A549 (cell line): ENCODE results near the gene GMPR. TPM values are rescaled to one million over a fixed set of nuclear protein-coding genes. Genes with fewer than 3 reads are reported as not detected.

ENCODE experiments used
- ATAC-seq, 2 experiments: fragments of 200-7000 bp in 1 of 2; fragments of >200 bp in 1 of 2; cut with Nextera tagmentation in 1 of 2; cut with Tn5 transposase in 1 of 2; 3 replicates each; pipeline versions ENCODE4 v1.8.0 to v1.9.1; 2018 to 2020; ENCODE audit warnings: mild to moderate bottlenecking in 1 of 2, moderate library complexity in 1 of 2
- CTCF ChIA-PET: fragments of 300-600 bp; sonication (Branson Sonifier 250); formaldehyde crosslinking; extraction: SDS; loops from one replicate; lab custom pipeline; 2021; ENCODE audit warnings: antibody characterized with exemption, inconsistent platforms; lab: Yijun Ruan, JAX
- POLR2A ChIA-PET: fragments of 350-600 bp; formaldehyde crosslinking; extraction: SDS; loops from one replicate; lab custom pipeline; 2021; ENCODE audit warnings: antibody characterized with exemption, inconsistent platforms; lab: Yijun Ruan, JAX
- DNase-seq, 2 experiments: peaks; one replicate each; pipeline versions ENCODE4 v3.0.0 to v3.0.0-alpha.2; 2011 to 2016; ENCODE audit warnings: low read depth in 1 of 2, low spot score in 1 of 2
- FAIRE-seq: peaks from 2 replicates; lab custom pipeline; 2011; peaks lifted over from hg19 to GRCh38; lab: Jason Lieb, UNC
- H3K27ac ChIP-seq, 2 experiments: fragments of >200 bp; sonication (Bioruptor Twin); formaldehyde crosslinking; 3 replicates each; pipeline ENCODE4 v1.5.1; 2016 to 2017
- H3K4me1 ChIP-seq: fragments of >200 bp; sonication (Bioruptor Twin); formaldehyde crosslinking; 3 replicates; pipeline ENCODE4 v1.6.1; 2016
- H3K4me2 ChIP-seq: fragments of >200 bp; sonication (Bioruptor Twin); formaldehyde crosslinking; 3 replicates; pipeline ENCODE4 v1.6.1; 2016
- H3K4me3 ChIP-seq: fragments of >200 bp; sonication (Bioruptor Twin); formaldehyde crosslinking; 3 replicates; pipeline ENCODE4 v1.5.1; 2016
- H3K9me3 ChIP-seq: fragments of >200 bp; sonication (Bioruptor Twin); formaldehyde crosslinking; 3 replicates; pipeline ENCODE4 v1.6.1; 2016
- BHLHE40 ChIP-seq: IDR thresholded peaks from 2 replicates; pipeline ENCODE4 v1.6.1; 2012; ENCODE audit warnings: low read depth, low read length, inconsistent platforms
- CBX8 ChIP-seq: fragments of 200-600 bp; sonication (generic); IDR thresholded peaks from 2 replicates; pipeline ENCODE4 v1.6.1; 2016
- EHF ChIP-seq: fragments of 250-450 bp; sonication (Bioruptor Pico); IDR thresholded peaks from 2 replicates; pipeline ENCODE4 v1.5.0; 2020; ENCODE audit warnings: mild to moderate bottlenecking
- EHMT2 ChIP-seq: fragments of 200-600 bp; sonication (generic); IDR thresholded peaks from 2 replicates; pipeline ENCODE4 v1.6.1; 2016; ENCODE audit warnings: antibody characterized with exemption, low read depth, mild to moderate bottlenecking, moderate library complexity
- FOSB ChIP-seq: fragments of 250-450 bp; sonication (Bioruptor Pico); IDR thresholded peaks from 2 replicates; pipeline ENCODE4 v1.5.0; 2020; ENCODE audit warnings: mild to moderate bottlenecking, moderate library complexity
- FOSL2 ChIP-seq, 2 experiments: fragments of 450-650 bp in 1 of 2; fragments of >200 bp in 1 of 2; sonication (Bioruptor Twin) in 1 of 2; formaldehyde crosslinking; IDR thresholded peaks; 2 replicates each; pipeline versions ENCODE4 v1.5.0 to v1.6.1; 2016 to 2020; ENCODE audit warnings: mild to moderate bottlenecking in 1 of 2, moderate library complexity in 1 of 2
- FOXS1 ChIP-seq: fragments of 250-450 bp; sonication (Bioruptor Pico); IDR thresholded peaks from 2 replicates; pipeline ENCODE4 v1.5.0; 2020; ENCODE audit warnings: mild to moderate bottlenecking, moderate library complexity
- HDAC2 ChIP-seq: fragments of 200-600 bp; sonication (generic); IDR thresholded peaks from 2 replicates; pipeline ENCODE4 v1.6.1; 2016
- HOXB5 ChIP-seq: fragments of 250-450 bp; sonication (Bioruptor Pico); IDR thresholded peaks from 2 replicates; pipeline ENCODE4 v1.5.0; 2020; ENCODE audit warnings: mild to moderate bottlenecking, moderate library complexity
- JUNB ChIP-seq: fragments of >200 bp; sonication (Bioruptor Twin); formaldehyde crosslinking; IDR thresholded peaks from 2 replicates; pipeline ENCODE4 v1.6.1; 2016
- KDM1A ChIP-seq: fragments of 200-600 bp; sonication (generic); IDR thresholded peaks from 2 replicates; pipeline ENCODE4 v1.6.1; 2016; ENCODE audit warnings: low read depth, mild to moderate bottlenecking
- MAZ ChIP-seq: fragments of 150-350 bp; IDR thresholded peaks from 2 replicates; pipeline ENCODE4 v1.6.1; 2014; ENCODE audit warnings: antibody characterized with exemption, low read depth, low read length, borderline replicate concordance
- NFE2L2 ChIP-seq: fragments of 150-350 bp; conservative IDR thresholded peaks from 2 replicates; pipeline ENCODE4 v1.6.1; 2014; ENCODE audit warnings: low read length
- RAD21 ChIP-seq, 2 experiments: fragments of >200 bp in 1 of 2; sonication (Bioruptor Twin) in 1 of 2; formaldehyde crosslinking in 1 of 2; IDR thresholded peaks in 1 of 2; conservative IDR thresholded peaks in 1 of 2; 2 replicates in 1 of 2; 3 replicates in 1 of 2; pipeline ENCODE4 v1.6.1; 2012 to 2018; ENCODE audit warnings: inconsistent platforms in 1 of 2
- RCOR1 ChIP-seq: fragments of 150-350 bp; IDR thresholded peaks from 2 replicates; pipeline ENCODE4 v1.6.1; 2014; ENCODE audit warnings: antibody characterized with exemption, low read length, low read depth
- WGBS: methylation state at CpG from one replicate; pipeline ENCODE4 v1.1.6; 2017; ENCODE audit errors: missing lambda C conversion rate; 5-methylcytosine and 5-hydroxymethylcytosine counted together
- polyA plus RNA-seq, 4 experiments: library from polyadenylated mRNA; depleted of rRNA in 3 of 4; stranded (reverse); fragments of >200 nt; fragmentation: RNase III in 1 of 4; extraction: RNeasy Plus Mini Kit Qiagen cat#74134 plus additional on column Dnase treatment in 1 of 4; gene quantifications; 2 replicates in 3 of 4; 3 replicates in 1 of 4; pipeline ENCODE4 v1.2.3, GENCODE V29; 2011 to 2017
- TF ChIP-seq, protein P1 (sequence below): IDR thresholded peaks from 2 replicates; pipeline ENCODE4 v1.6.1; 2012
- TF ChIP-seq, protein P2 (sequence below): fragments of >200 bp; sonication (Bioruptor Twin); formaldehyde crosslinking; IDR thresholded peaks from 2 replicates; pipeline ENCODE4 v1.6.1; 2016
- TF ChIP-seq, protein P3 (sequence below): fragments of >200 bp; sonication (Bioruptor Twin); formaldehyde crosslinking; IDR thresholded peaks from 3 replicates; pipeline ENCODE4 v1.6.1; 2016

GMPR gene
- polyA plus RNA-seq, 2 of the 4 experiments (the other 2 are of a cell fraction): 0.23 to 0.34 TPM

DNA sequence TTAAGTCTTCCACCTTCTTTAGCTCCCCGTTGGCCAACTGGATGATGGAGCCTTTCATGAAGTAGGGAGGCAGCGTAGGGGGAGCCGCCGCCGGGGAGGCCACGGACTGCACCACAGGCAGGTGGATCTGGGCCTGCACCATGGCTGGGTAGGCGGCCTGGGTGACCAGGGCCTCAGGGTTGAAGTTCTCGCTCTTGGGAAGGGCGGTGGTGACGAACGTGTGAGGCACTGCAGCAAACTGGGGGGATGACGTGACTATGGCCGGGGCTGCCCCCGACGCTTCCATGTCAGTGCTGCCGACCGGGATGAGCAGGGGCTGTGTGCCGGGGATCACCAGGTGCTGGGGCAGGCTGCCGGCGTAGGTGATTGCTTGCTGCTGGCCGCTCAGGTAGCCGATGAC lies 88.1 kb downstream of the GMPR start:
- H3K4me2 ChIP-seq: no peak overlapping the region
- TF ChIP-seq FOSB (CRISPR knock-in tag): no peak
- POLR2A ChIA-PET: no interaction called here
- CTCF ChIA-PET: no interaction called here
- no peak overlapping the region for H3K27ac ChIP-seq
- no peak for DNase-seq
- H3K4me3 ChIP-seq: no peak overlapping the region
- ATAC-seq: no peak
- WGBS: 97% methylated on average over 8 of the region's 22 CpGs
- FAIRE-seq: no peak
- H3K4me1 ChIP-seq: no peaks in the 10 kb centered on the region
- H3K9me3 ChIP-seq: no peaks in the 10 kb centered on the region

DNA sequence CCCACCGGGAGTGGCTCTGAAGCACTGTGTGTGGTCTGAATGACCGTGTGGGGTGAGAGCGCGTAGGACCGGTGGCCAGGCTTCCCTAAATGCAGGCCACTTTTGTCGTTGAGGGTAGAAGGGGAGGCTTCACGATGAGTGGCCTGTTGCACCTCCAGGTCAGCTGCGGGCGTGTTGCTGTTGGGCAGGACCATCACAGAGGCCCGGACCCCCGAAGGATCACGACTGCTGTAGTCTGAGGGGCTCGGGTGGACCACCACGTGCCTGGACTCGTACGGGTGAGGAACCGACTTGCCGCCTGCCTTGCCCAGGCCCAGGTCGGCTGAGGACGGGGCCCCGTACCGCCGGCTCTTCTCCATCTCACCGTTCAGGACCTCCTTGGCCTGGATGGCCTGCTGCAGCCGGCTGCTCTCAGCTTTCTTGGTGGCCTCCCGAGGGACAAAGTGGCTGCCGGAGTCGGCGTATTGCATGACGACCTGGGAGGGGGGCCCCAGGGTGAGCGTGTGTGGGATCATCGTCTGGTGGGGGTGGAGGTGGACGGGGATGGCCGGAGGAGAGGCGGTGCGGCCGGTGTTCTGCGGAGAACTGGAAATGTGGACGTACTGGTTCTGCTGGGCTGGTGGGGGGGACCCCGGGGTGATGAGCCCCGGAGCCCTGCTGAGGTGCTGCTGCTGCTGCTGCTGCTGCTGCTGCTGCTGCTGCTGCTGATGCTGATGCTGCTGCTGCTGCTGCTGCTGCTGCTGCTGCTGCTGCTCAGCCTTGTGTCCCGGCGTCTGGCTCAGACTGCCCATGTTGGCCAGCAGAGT lies 88.8 kb downstream of the GMPR start:
- CTCF ChIA-PET: interaction anchor here (1.1 to 1.6 kb wide), 2 partner anchors 13 to 41 kb away, joined by 4 read pairs; no protein-coding TSS in a partner anchor
- POLR2A ChIA-PET: no interaction called here

DNA sequence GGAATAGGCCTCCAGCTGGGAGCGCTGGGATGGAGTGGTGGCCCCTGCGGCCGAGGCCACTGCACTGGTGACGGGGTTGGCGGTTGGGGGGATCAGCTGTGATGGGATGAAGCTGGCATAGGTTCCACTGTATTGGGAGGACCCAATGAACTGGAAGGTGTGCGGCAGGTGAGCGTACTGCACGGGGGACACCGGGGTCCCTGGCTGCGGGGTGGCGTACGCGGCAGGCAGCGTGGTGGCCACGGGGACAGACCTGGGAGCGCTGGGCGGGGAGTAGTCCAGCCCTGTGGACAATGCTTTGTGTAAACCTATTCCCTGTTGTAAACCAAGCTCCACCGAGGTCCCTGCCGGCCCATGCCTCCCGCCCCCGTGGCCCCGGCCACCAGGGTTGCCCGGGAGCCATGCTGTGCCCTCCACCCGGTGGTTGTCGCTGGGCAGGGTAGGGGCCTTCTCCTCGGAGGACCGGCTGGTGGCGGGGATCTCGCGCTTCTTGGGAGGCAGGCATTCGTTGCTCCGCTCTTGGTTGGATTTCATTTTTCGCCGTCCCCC lies 89.5 kb downstream of the GMPR start:
- Histone ChIP-seq H3K4me1 (peaks cover 9% of the 10 kb centered on the region; the same call in 2 of the 3 replicates), H3K9me3 (no peaks in the 10 kb centered on the region), H3K27ac (no peak overlapping the region), H3K4me3 (no peak overlapping the region), H3K4me2 (no peak overlapping the region)
- WGBS: 96% methylated on average over 12 of the region's 34 CpGs
- ChIA-PET CTCF (interaction anchor here (0.6 to 1.6 kb wide), 4 partner anchors 11 to 638 kb away, joined by 3 to 4 read pairs (median 4); no protein-coding TSS in a partner anchor), POLR2A (no interaction called here)
- no peak for FAIRE-seq
- TF ChIP-seq MAZ (no peak), KDM1A (no peak), RAD21 (conservative IDR thresholded peaks at IDR 0.05 in 1 of 2, IDR thresholded peaks at IDR 0.05 in 1 of 2) (no peak), FOSL2 (IDR thresholded peaks at IDR 0.05) (no peak), FOSL2 (CRISPR knock-in tag; IDR thresholded peaks at IDR 0.05) (no peak), HDAC2 (no peak), JUNB (no peak), HOXB5 (CRISPR knock-in tag) (no peak), RCOR1 (no peak), NFE2L2 (no peak), FOXS1 (CRISPR knock-in tag) (no peak)
- TF ChIP-seq, protein P1, sequence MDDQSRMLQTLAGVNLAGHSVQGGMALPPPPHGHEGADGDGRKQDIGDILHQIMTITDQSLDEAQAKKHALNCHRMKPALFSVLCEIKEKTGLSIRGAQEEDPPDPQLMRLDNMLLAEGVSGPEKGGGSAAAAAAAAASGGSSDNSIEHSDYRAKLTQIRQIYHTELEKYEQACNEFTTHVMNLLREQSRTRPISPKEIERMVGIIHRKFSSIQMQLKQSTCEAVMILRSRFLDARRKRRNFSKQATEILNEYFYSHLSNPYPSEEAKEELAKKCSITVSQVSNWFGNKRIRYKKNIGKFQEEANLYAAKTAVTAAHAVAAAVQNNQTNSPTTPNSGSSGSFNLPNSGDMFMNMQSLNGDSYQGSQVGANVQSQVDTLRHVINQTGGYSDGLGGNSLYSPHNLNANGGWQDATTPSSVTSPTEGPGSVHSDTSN: no peak
- TF ChIP-seq, protein P2, sequence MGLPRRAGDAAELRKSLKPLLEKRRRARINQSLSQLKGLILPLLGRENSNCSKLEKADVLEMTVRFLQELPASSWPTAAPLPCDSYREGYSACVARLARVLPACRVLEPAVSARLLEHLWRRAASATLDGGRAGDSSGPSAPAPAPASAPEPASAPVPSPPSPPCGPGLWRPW: no peak
- DNase-seq: no peak
- ATAC-seq: no peak

More for the DNA sequence above, 88.8 kb downstream of the GMPR start:
- DNase-seq: no peak
- no peak for FAIRE-seq
- no peak overlapping the region for H3K4me3 ChIP-seq
- H3K27ac ChIP-seq: no peak overlapping the region
- TF ChIP-seq FOXS1 (CRISPR knock-in tag) (no peak), CBX8 (no peak), EHMT2 (no peak), EHF (CRISPR knock-in tag) (no peak), BHLHE40 (no peak), JUNB (no peak)
- TF ChIP-seq, protein P3, sequence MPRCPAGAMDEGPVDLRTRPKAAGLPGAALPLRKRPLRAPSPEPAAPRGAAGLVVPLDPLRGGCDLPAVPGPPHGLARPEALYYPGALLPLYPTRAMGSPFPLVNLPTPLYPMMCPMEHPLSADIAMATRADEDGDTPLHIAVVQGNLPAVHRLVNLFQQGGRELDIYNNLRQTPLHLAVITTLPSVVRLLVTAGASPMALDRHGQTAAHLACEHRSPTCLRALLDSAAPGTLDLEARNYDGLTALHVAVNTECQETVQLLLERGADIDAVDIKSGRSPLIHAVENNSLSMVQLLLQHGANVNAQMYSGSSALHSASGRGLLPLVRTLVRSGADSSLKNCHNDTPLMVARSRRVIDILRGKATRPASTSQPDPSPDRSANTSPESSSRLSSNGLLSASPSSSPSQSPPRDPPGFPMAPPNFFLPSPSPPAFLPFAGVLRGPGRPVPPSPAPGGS: no peak
- ATAC-seq: no peak
- 92% methylated on average over 21 of the region's 43 CpGs for WGBS
- H3K4me2 ChIP-seq: no peak overlapping the region
- no peaks in the 10 kb centered on the region for H3K9me3 ChIP-seq
- H3K4me1 ChIP-seq: peaks cover 3% of the 10 kb centered on the region; the same call in 1 of the 3 replicates
